K562 (cell line): ENCODE results near the gene NTN1. TPM values are rescaled to one million over a fixed set of nuclear protein-coding genes. Genes with fewer than 3 reads are reported as not detected.

Experiments
- ATAC-seq: fragments of 200-7000 bp; cut with Tn5 transposase; 3 replicates; pipeline ENCODE4 v1.9.1; 2020; ENCODE audit warnings: moderate library complexity
- BruUV-seq: library from RNA; stranded (reverse); fragments of 400-500 nt; replicated peaks from 2 replicates; lab custom pipeline; 2021; lab: Mats Ljungman, UMichigan
- CTCF ChIA-PET: fragments of 300-600 bp; formaldehyde crosslinking; extraction: SDS; loops from one replicate; lab custom pipeline; 2021; ENCODE audit warnings: low intra/inter-chr PET ratio; lab: Yijun Ruan, JAX
- POLR2A ChIA-PET: fragments of 300-600, 350-650 bp; sonication (Branson Sonifier 250); formaldehyde crosslinking; extraction: SDS; loops from one replicate; lab custom pipeline; 2021; ENCODE audit warnings: antibody characterized with exemption, inconsistent platforms; lab: Yijun Ruan, JAX
- DNase-seq, 4 experiments: peaks; one replicate each; pipeline versions ENCODE4 v3.0.0 to v3.0.0-alpha.2; 2011 to 2018; ENCODE audit warnings: low spot score in 3 of 4, mixed read lengths in 3 of 4; ENCODE audit errors: extremely low read depth in 1 of 4
- FAIRE-seq: peaks from 2 replicates; lab custom pipeline; 2011; peaks lifted over from hg19 to GRCh38; lab: Jason Lieb, UNC
- H2AFZ ChIP-seq: 2 replicates; pipeline ENCODE4 v1.6.0; 2011; ENCODE audit warnings: low read depth, low read length, control low read depth, inconsistent platforms
- H3K27ac ChIP-seq: fragments of 200-600 bp; 3 replicates; pipeline ENCODE4 v1.8.0; 2011; ENCODE audit warnings: low read depth, mild to moderate bottlenecking, control low read depth, inconsistent platforms, low read length, moderate library complexity, mixed read lengths; ENCODE audit errors: extremely low read depth
- H3K27me3 ChIP-seq, 2 experiments: fragments of 300-600 bp in 1 of 2; 2 replicates in 1 of 2; 3 replicates in 1 of 2; pipeline versions ENCODE4 v1.6.0 to v1.8.0; 2011; ENCODE audit warnings: inconsistent platforms in 2 of 2, low read length in 2 of 2, mild to moderate bottlenecking in 1 of 2, mixed read lengths in 1 of 2, moderate library complexity in 1 of 2; ENCODE audit not compliant: control insufficient read depth in 2 of 2, insufficient read depth in 2 of 2
- H3K36me3 ChIP-seq: fragments of 300-600 bp; 3 replicates; pipeline ENCODE4 v1.8.0; 2011; ENCODE audit warnings: mild to moderate bottlenecking, low read length, inconsistent platforms; ENCODE audit not compliant: control insufficient read depth, insufficient read depth
- H3K4me1 ChIP-seq, 2 experiments: fragments of 200-600 bp in 1 of 2; replicated peaks in 1 of 2; 2 replicates in 1 of 2; 3 replicates in 1 of 2; pipeline versions ENCODE4 v1.5.1 to v1.8.0; 2011; ENCODE audit warnings: inconsistent platforms in 2 of 2, low read length in 2 of 2, mild to moderate bottlenecking in 1 of 2, mixed read lengths in 1 of 2, moderate library complexity in 1 of 2; ENCODE audit not compliant: control insufficient read depth in 2 of 2, insufficient read depth in 2 of 2
- H3K4me2 ChIP-seq: 2 replicates; pipeline ENCODE4 v1.6.1; 2011; ENCODE audit warnings: low read length, control low read depth, inconsistent platforms, mixed read lengths; ENCODE audit not compliant: insufficient read depth
- H3K4me3 ChIP-seq: fragments of 200-600 bp; sonication (generic), shearing (Covaris generic); 2 replicates; pipeline ENCODE4 v1.5.1; 2016; ENCODE audit warnings: control low read depth, inconsistent platforms
- H3K79me2 ChIP-seq: fragments of 200-600 bp; 3 replicates; pipeline ENCODE4 v1.8.0; 2011; ENCODE audit warnings: low read length, inconsistent platforms; ENCODE audit not compliant: control insufficient read depth, insufficient read depth
- H3K9ac ChIP-seq, 2 experiments: 2 replicates each; pipeline versions ENCODE4 v1.6.0 to v1.6.1; 2011; ENCODE audit warnings: low read depth in 2 of 2, low read length in 2 of 2, control low read depth in 1 of 2, inconsistent platforms in 1 of 2, mild to moderate bottlenecking in 1 of 2, mixed read lengths in 1 of 2; ENCODE audit not compliant: insufficient read depth in 1 of 2
- H3K9me1 ChIP-seq: one replicate; pipeline ENCODE4 v1.6.0; 2011; ENCODE audit warnings: inconsistent platforms, mild to moderate bottlenecking, low read length, moderate library complexity; ENCODE audit not compliant: control insufficient read depth, insufficient read depth
- H3K9me3 ChIP-seq: replicated peaks from 2 replicates; pipeline ENCODE4 v1.5.1; 2011; ENCODE audit warnings: low read depth, low read length, inconsistent platforms; ENCODE audit not compliant: control insufficient read depth, insufficient read depth
- H4K20me1 ChIP-seq: replicated peaks from 2 replicates; pipeline ENCODE4 v1.6.1; 2011; ENCODE audit warnings: low read length, inconsistent platforms, mixed read lengths; ENCODE audit not compliant: control insufficient read depth, insufficient read depth
- CAMTA2 ChIP-seq: fragments of 250-450 bp; sonication (Bioruptor Pico); conservative IDR thresholded peaks from 2 replicates; pipeline ENCODE4 v1.5.1; 2022
- HDAC8 ChIP-seq: fragments of 450-650 bp; IDR thresholded peaks from 2 replicates; pipeline ENCODE4 v1.6.1; 2016; ENCODE audit warnings: mild to moderate bottlenecking, missing genetic modification characterization, moderate library complexity, missing compliant biosample characterization
- HEY1 ChIP-seq: fragments of 250-450 bp; sonication (Bioruptor Pico); IDR thresholded peaks from 2 replicates; pipeline ENCODE4 v1.5.0; 2020; ENCODE audit warnings: mild to moderate bottlenecking, moderate library complexity, borderline replicate concordance
- POU5F1 ChIP-seq: fragments of 150-350 bp; IDR thresholded peaks from 2 replicates; pipeline ENCODE4 v1.6.1; 2014; ENCODE audit warnings: borderline replicate concordance, low read length, low read depth, mild to moderate bottlenecking; ENCODE audit not compliant: partially characterized antibody
- RBBP5 ChIP-seq: fragments of 200-600 bp; sonication (generic); IDR thresholded peaks from 2 replicates; pipeline ENCODE4 v1.6.1; 2012; ENCODE audit warnings: borderline replicate concordance, mild to moderate bottlenecking, low read length, control low read depth, inconsistent platforms; ENCODE audit not compliant: insufficient read depth, poor library complexity, severe bottlenecking
- ZKSCAN8 ChIP-seq: fragments of 200-800 bp; sonication (Bioruptor generic); IDR thresholded peaks from 2 replicates; pipeline ENCODE4 v1.6.1; 2016; ENCODE audit warnings: missing genetic modification characterization, missing compliant biosample characterization
- ZNF699 ChIP-seq: fragments of 250-450 bp; sonication (Bioruptor Pico); IDR thresholded peaks from 2 replicates; pipeline ENCODE4 v1.8.0; 2021; ENCODE audit warnings: mild to moderate bottlenecking, moderate library complexity; ENCODE audit not compliant: insufficient replicate concordance
- ZZZ3 ChIP-seq: fragments of 450-650 bp; IDR thresholded peaks from 2 replicates; pipeline ENCODE4 v1.6.1; 2016; ENCODE audit warnings: antibody characterized with exemption, mild to moderate bottlenecking, moderate library complexity
- WGBS: fragments of 100-300 bp; shearing (Covaris generic); methylation state at CpG from one replicate; pipeline ENCODE4 v1.1.6; 2016; ENCODE audit warnings: low coverage, mixed read lengths; ENCODE audit not compliant: insufficient coverage; ENCODE audit errors: missing lambda C conversion rate; 5-methylcytosine and 5-hydroxymethylcytosine counted together
- in situ Hi-C: fragments of 300-500 bp; cut with MboI; formaldehyde crosslinking; loops from 4 replicates; pipeline ENCODE4 v1.15.0; 2018; ENCODE audit warnings: inconsistent platforms, mixed read lengths
- intact Hi-C: fragments of 100-400 bp; cut with micrococcal nuclease; formaldehyde crosslinking; loops from 2 replicates; pipeline ENCODE4 v1.14.2; 2022
- polyA plus RNA-seq, 8 experiments: library from polyadenylated mRNA; depleted of rRNA in 4 of 8; stranded (reverse) in 5 of 8; unstranded in 3 of 8; fragments of >200 nt; fragmentation: Nextera tagmentation in 2 of 8; fragmentation: Illumina TruSeq in 1 of 8; extraction: Ambion mirVana in 2 of 8; extraction: Trizol in 1 of 8; gene quantifications; 2 replicates each; pipeline versions ENCODE4 v1.2.1 to v1.2.3, GENCODE V29; 2011 to 2014; ENCODE audit warnings: inconsistent platforms in 1 of 8, missing spikeins in 1 of 8
- total RNA-seq, 7 experiments: library from RNA; depleted of rRNA in 6 of 7; stranded (reverse); fragments of >200 nt in 6 of 7; fragmentation: Illumina TruSeq in 2 of 7; extraction: Trizol in 2 of 7; gene quantifications; 2 replicates each; pipeline versions ENCODE4 v1.2.1 to v1.2.3, GENCODE V29; 2011 to 2021; ENCODE audit warnings: low replicate concordance in 1 of 7
- TF ChIP-seq, protein P1 (sequence below): sonication (generic); formaldehyde crosslinking; IDR thresholded peaks from 2 replicates; pipeline ENCODE4 v1.8.1; 2022; ENCODE audit warnings: missing genetic modification reagents
- TF ChIP-seq, protein P2 (sequence below): sonication (generic); formaldehyde crosslinking; IDR thresholded peaks from 2 replicates; pipeline ENCODE4 v1.8.1; 2022; ENCODE audit warnings: missing genetic modification reagents
- TF ChIP-seq, protein P3 (sequence below): fragments of 250-450 bp; sonication (Bioruptor Pico); IDR thresholded peaks from 2 replicates; pipeline ENCODE4 v1.8.0; 2022; ENCODE audit warnings: inconsistent platforms

NTN1 gene
- total and polyA plus RNA-seq, 9 of the 15 experiments (the other 6 are each of a cell fraction or from before 2014, with no cell fraction given): 0.02 TPM; not detected in 8

DNA sequence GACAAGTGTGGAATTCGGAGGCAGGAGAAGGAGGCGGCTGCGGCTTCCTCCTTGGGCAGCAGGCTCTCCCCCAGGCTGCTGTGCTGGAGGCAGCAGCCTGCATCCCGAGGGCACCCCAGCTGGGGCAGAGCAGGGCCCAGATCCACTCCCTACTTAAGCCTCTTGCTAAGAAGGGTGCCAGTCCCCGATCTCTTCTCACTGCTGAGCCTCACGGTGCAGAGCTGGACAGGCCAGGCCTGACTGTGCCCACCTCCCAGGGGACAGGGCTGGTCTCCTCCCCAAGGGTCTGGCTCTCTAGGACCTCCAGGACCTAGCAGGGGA is 210.8 kb downstream of the NTN1 start:
- intact Hi-C loops (no loop called here), in situ Hi-C loops (no loop called here)
- Histone ChIP-seq H3K4me3 (no peak overlapping the region), H2AFZ (no peak overlapping the region), H3K4me2 (no peak overlapping the region), H3K9me1 (no peaks in the 10 kb centered on the region), H3K27ac (no peak overlapping the region), H3K9me3 (no peaks in the 10 kb centered on the region), H4K20me1 (no peaks in the 10 kb centered on the region), H3K9ac (no peak overlapping the region), H3K27me3 (peaks cover 0 to 28% of the 10 kb centered on the region in 2 experiments; a peak in 2 of 5 replicates), H3K79me2 (no peaks in the 10 kb centered on the region), H3K36me3 (no peaks in the 10 kb centered on the region), H3K4me1 (peaks cover 0 to 3% of the 10 kb centered on the region in 2 experiments; a peak in 2 of 5 replicates)
- no peak for FAIRE-seq
- no peak for ATAC-seq
- DNase-seq: no peak
- ChIA-PET POLR2A (no interaction called here), CTCF (no interaction called here)
- WGBS: 0% methylated on average over 1 of the region's 6 CpGs
- no peak for TF ChIP-seq HDAC8
- BruUV-seq: no TSS peak

DNA sequence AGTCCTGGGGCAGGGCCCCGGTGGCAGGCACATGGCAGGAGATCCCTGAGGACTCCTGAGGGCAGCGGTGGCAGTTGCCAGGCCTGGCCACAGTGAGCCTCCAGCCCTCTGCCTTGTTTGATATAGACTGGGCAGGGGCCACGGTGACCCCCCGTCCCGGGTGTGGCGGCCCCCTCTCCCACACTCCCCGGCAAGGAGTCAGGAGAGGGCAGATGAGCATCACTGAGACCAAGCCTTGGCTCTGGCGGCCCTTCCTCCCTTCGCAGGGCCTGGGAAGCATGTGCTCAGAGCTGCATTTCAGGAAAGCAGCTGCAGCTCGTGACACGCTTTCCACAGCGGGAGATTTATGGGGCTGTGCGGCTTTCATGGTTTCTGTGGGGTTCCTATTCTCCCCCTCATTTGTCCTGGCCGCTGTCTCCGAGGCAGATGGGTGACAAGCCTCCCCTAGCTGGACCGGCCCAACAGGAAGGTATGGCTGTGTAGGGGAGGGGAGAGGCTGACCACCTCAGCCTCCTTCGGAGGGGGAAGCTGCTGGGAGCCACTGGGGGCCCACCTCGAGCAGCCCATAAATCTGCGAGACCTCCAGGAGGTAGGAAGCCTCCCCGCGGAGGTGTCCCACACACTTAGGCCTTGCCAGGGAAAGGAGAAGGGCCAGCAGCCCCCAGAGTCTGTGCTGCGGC is 211.4 kb downstream of the NTN1 start:
- intact Hi-C loops (no loop called here), in situ Hi-C loops (no loop called here)
- WGBS: 1% methylated on average over 7 of the region's 22 CpGs
- TF ChIP-seq, protein P1, sequence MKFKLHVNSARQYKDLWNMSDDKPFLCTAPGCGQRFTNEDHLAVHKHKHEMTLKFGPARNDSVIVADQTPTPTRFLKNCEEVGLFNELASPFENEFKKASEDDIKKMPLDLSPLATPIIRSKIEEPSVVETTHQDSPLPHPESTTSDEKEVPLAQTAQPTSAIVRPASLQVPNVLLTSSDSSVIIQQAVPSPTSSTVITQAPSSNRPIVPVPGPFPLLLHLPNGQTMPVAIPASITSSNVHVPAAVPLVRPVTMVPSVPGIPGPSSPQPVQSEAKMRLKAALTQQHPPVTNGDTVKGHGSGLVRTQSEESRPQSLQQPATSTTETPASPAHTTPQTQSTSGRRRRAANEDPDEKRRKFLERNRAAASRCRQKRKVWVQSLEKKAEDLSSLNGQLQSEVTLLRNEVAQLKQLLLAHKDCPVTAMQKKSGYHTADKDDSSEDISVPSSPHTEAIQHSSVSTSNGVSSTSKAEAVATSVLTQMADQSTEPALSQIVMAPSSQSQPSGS: no peak
- TF ChIP-seq, protein P2, sequence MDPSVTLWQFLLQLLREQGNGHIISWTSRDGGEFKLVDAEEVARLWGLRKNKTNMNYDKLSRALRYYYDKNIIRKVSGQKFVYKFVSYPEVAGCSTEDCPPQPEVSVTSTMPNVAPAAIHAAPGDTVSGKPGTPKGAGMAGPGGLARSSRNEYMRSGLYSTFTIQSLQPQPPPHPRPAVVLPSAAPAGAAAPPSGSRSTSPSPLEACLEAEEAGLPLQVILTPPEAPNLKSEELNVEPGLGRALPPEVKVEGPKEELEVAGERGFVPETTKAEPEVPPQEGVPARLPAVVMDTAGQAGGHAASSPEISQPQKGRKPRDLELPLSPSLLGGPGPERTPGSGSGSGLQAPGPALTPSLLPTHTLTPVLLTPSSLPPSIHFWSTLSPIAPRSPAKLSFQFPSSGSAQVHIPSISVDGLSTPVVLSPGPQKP: no peak
- TF ChIP-seq ZKSCAN8 (CRISPR knock-in tag) (no peak), CAMTA2 (CRISPR knock-in tag) (no peak), RBBP5 (no peak), POU5F1 (no peak), ZZZ3 (no peak), HEY1 (no peak), ZNF699 (CRISPR knock-in tag) (no peak)
- TF ChIP-seq, protein P3, sequence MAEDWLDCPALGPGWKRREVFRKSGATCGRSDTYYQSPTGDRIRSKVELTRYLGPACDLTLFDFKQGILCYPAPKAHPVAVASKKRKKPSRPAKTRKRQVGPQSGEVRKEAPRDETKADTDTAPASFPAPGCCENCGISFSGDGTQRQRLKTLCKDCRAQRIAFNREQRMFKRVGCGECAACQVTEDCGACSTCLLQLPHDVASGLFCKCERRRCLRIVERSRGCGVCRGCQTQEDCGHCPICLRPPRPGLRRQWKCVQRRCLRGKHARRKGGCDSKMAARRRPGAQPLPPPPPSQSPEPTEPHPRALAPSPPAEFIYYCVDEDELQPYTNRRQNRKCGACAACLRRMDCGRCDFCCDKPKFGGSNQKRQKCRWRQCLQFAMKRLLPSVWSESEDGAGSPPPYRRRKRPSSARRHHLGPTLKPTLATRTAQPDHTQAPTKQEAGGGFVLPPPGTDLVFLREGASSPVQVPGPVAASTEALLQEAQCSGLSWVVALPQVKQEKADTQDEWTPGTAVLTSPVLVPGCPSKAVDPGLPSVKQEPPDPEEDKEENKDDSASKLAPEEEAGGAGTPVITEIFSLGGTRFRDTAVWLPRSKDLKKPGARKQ: no peak

More for the DNA sequence above, 211.4 kb downstream of the NTN1 start:
- H3K79me2 ChIP-seq: no peaks in the 10 kb centered on the region
- H3K4me3 ChIP-seq: no peak overlapping the region
- ChIA-PET POLR2A (no interaction called here), CTCF (no interaction called here)
- H3K4me1 ChIP-seq: peaks cover 0 to 3% of the 10 kb centered on the region in 2 experiments; a peak in 2 of 5 replicates
- peaks cover 0 to 28% of the 10 kb centered on the region in 2 experiments; a peak in 2 of 5 replicates for H3K27me3 ChIP-seq
- ATAC-seq (no peak), DNase-seq (no peak), FAIRE-seq (no peak)
- no peak overlapping the region for H2AFZ ChIP-seq
- no TSS peak for BruUV-seq
- no peaks in the 10 kb centered on the region for H4K20me1 ChIP-seq
- H3K36me3 ChIP-seq: no peaks in the 10 kb centered on the region
- H3K9ac ChIP-seq: no peak overlapping the region
- no peak overlapping the region for H3K27ac ChIP-seq
- no peaks in the 10 kb centered on the region for H3K9me1 ChIP-seq
- no peak overlapping the region for H3K4me2 ChIP-seq
- no peaks in the 10 kb centered on the region for H3K9me3 ChIP-seq
